CD4-positive, alpha-beta T cell treated with Interleukin-15 for 1 hour (primary cell): Measurements from ENCODE around the gene DTWD1.
A peak's percentile ranks its signal among the peaks of the same experiment; 100 is the strongest.
"Not testable (repeated sequence)": the region's sequence is repeated elsewhere in the genome, so short reads cannot be mapped to it uniquely, and the experiment has no call there.

Experiments
- DNase-seq: peaks from one replicate; pipeline ENCODE4 v3.0.0-alpha.2; 2020

DTWD1 gene

DNA sequence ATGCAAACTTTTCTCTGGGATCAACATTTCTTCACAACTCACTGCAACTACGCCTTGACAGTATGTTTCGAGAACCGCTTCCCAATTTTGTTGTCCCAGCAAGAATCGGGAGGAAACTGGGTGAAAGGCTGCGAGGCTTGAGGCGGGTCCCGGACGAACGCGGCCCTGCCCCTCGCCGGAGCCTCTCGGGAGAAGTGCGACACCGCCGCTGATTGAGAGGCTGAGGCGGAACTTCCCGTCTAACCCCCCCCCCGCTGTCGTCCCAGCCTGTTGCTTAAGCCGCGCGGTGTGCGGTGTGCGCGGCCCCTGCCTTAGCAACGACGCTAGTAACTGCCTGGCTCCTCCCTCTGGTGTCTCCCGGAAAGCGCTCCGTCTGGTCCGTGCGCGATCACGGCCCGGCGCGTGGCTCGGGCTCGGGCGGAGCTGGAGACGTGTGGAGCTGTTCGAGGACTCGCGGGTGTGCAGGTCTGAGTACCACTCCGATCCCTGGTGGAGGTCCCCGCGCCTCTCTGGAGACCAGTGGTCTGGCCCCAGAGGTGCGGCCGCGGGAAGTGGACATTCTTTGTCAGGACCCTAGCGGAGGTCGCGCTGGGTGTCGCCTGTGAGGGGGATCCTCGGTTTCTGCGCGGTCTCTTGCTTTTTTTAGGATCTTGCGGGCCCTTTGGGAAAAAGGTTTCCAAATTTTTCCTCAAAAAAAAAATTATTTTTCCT lies at the start of gene DTWD1, which contains the start of gene FAM227B:
DTWD1 (plus strand) TSS at position 391 of the 711 bp plus-strand sequence. CDS start 4,120 bp downstream, outside the sequence.
FAM227B (minus strand) TSS at position 161 of the 711 bp plus-strand sequence. CDS start 5,647 bp downstream, outside the sequence.
- peak; percentile 95 for DNase-seq

GRCh38 chr15:49573421-49573820 lies 47.4 kb upstream of the DTWD1 start:
- DNase-seq = no peak

DNA sequence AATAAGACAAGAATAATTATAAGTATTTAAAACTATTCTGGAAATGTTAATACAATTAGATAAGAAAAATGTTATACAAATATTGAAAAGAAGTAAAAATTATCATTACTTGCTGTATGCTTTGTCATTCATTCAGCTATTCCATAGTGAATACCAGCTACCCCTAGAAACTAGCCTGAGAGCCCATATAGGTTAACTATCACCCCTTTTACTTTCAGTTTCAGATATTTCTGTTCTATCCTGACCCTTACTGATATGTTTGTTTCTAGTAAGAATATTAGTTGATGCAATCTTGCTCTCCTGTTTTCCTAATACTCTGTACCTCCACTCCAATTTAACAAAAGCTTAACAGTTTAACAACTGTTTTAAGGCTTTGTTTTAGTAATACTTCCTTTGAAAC lies 31.8 kb upstream of the DTWD1 start:
- no peak for DNase-seq

DNA sequence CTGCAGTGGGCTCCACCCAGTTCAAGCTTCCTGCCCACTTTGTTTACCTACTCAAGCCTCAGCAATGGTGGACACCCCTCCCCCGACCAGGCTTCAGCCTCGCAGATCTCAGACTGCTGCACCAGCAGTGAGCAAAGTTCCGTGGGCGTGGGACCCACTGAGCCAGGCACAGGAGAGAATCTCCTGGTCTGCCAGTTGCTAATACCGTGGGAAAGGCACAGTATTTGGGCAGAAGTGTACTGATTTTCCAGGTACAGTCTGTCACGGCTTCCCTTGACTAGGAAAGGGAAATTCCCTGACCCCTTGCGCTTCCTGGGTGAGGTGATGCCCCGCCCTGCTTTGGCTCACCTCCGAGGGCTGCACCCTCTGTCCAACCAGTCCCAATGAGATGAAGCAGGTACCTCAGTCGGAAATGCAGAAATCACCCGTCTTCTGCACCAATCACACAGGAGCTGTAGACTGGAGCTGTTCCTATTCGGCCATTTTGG lies 28.0 kb upstream of the DTWD1 start:
- not testable (repeated sequence) for DNase-seq

- no peak for DNase-seq
Observed at GRCh38 chr15:49604625-49605409, 16.0 kb upstream of the DTWD1 start.

GRCh38 chr15:49605588-49605987 lies 15.3 kb upstream of the DTWD1 start:
- no peak for DNase-seq

- no peak for DNase-seq
Observed at GRCh38 chr15:49606594-49606993, 14.3 kb upstream of the DTWD1 start.

GRCh38 chr15:49610157-49610918 lies 10.5 kb upstream of the DTWD1 start:
- DNase-seq = no peak

- DNase-seq = not testable (repeated sequence)
Observed at GRCh38 chr15:49612240-49612639, 8.6 kb upstream of the DTWD1 start.

- no peak for DNase-seq
Observed at GRCh38 chr15:49619226-49619625, 1.6 kb upstream of the DTWD1 start.

DNA sequence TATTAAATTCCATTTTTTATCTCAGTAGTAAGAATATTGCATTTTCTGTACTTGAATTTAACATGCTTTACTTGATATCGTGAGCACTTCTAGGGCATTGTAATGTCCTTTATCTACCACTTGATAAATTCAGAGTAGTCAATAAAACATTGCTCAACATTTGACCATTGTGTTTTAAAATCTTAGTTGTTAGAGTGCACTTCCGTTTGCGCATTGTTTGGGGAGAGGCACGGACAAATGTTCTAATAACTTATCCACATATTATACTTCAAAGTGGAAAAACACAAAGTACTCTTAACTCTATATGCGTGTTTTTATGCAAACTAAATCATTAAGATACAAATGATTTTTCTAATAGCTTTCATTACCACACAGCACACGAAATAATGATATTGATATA lies 649 bp upstream of the DTWD1 start:
- DNase-seq = no peak

GRCh38 chr15:49621401-49621811 lies 558 bp downstream of the DTWD1 start:
- no peak for DNase-seq

GRCh38 chr15:49621887-49622286 lies 1.0 kb downstream of the DTWD1 start:
- DNase-seq = no peak

GRCh38 chr15:49622561-49622960 lies 1.7 kb downstream of the DTWD1 start:
- DNase-seq = no peak

GRCh38 chr15:49624056-49624455 lies 3.2 kb downstream of the DTWD1 start:
- DNase-seq = no peak

DNA sequence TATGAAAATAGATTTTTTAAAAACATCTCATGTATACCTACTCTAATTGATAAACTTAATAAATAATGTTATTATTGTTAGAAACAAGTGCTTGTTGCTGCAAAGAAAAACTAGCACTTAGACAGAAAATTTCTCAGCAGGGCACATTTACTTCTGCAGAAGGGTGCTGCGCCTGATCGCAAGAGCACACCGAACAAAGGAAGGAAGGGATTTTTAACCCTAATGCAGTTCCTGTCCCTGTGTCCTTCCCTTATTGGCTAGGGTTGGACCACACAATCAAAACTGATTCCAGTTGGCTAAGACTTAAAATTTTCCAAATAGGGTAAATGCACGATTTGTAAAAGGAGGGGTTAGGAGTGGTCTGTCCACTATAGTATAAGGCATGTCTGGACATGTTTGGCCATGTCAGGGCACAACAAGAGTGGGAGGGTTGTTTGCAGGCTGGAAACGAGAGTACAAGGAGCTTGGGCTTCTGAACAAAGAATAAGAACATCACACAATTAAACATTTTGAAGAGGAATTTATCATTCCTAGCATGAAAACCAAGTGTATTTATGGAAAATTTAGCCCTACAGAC lies 4.7 kb downstream of the DTWD1 start:
- no peak for DNase-seq

DNA sequence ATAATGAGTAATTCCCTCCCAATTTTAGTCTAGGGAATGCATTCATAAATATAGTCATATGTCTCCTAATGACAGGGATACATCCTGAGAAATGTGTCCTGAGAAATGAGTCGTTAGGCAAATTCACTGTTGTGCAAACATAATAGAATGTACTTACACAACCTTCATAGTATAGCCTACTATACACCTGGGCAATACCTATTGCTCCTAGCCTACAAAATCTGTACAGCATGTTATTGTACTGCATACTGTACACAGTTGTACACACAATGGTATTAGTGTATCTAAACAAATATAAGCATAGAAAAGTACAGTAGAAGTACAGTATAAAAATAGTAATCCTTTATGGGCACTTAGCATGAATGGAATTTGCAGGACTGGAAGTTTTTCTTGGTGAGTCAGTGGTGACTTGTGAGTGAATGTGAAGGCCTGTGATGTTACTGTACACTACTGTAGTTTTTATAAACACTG lies 6.6 kb downstream of the DTWD1 start:
- DNase-seq = no peak

- DNase-seq = no peak
Observed at GRCh38 chr15:49628379-49628778, 7.5 kb downstream of the DTWD1 start.

DNA sequence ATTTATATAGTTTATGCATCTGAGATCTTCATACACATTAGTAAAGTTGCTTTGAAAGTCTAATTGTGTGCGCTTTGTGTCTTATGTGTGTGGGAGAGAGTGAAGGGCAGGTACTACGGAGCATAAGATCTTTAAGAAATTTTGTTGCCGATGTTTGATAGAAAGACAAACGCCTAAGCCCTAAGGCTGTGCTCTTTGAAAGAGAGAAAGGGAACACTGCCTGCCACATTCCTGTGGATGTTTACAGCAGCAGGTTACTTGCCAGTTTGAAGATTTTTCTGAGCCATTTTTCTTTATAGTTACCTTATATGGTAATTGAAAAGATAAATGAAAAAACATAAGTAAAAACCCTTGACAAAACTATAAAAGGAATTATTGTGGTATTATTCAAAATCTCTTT lies 17.0 kb downstream of the DTWD1 start:
- no peak for DNase-seq

- no peak for DNase-seq
Observed at GRCh38 chr15:49644364-49644794, 23.5 kb downstream of the DTWD1 start.

- DNase-seq = no peak
Observed at GRCh38 chr15:49645277-49645676, 24.4 kb downstream of the DTWD1 start.

DNA sequence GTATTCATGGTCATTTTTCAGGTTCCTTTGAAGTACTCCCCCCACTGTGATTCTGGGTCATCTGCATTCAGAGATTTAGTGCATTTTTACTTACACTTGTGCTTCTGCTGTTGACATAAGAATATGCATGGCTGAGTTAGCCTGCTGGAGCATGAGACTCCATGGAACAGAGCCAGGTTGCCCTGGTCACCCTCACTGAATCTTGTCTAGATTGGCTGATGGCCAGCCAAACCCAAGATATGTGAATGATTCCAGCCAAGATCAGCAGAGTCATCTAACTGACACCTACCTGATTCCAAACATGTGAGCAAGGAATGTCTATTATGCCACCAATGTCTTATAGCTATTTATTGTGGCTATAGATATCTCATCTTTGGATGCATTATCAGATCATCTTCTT lies 25.1 kb downstream of the DTWD1 start:
- no peak for DNase-seq

DNA sequence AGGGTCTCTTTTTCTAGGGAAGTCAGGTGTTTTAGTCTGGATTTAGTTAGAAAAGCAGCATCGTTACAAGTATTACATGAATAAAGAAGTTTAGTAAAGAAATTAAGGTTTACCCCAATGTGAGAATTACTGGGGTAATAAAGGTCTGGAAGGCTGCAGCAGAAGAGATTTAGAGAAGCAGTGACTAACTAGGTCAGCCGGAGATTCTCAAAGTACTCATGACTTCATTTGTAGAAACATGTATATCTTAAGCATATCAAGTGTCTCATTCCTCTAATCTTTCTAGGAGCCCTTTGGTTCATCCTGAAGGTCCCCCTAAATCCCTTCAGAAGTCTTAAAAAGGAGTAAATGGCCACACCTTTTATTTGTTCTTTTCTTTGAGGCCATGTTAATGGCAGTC lies 26.0 kb downstream of the DTWD1 start:
- DNase-seq = no peak
